Pancreas (tissue), 10 donors: ENCODE measurements around the gene TUBG2. TPM values are rescaled to one million over a fixed set of nuclear protein-coding genes. Genes with fewer than 3 reads are reported as not detected.
A peak's percentile ranks its signal among the peaks of the same experiment; 100 is the strongest.

Source experiments
- ATAC-seq, 4 donors: fragments of 200-7000 bp; cut with Tn5 transposase; one replicate each; pipeline versions ENCODE4 v1.8.0 to v1.9.1; 2020; ENCODE audit warnings: mild to moderate bottlenecking in 4 of 4, moderate library complexity in 4 of 4
- DNase-seq, 6 donors: peaks; one replicate each; pipeline ENCODE4 v3.0.0-alpha.2; 2020
- FAIRE-seq: peaks from 2 replicates; lab custom pipeline; 2012; peaks lifted over from hg19 to GRCh38; lab: Jason Lieb, UNC
- H3K27ac ChIP-seq, 4 donors: fragments of 200-600 bp; sonication (generic); 1 replicate in 3 of 4; 2 replicates in 1 of 4; pipeline versions ENCODE4 v1.5.0 to v1.8.0; 2020
- H3K27me3 ChIP-seq, 4 donors: fragments of 200-600 bp; one replicate each; pipeline ENCODE4 v1.8.0; 2021
- H3K36me3 ChIP-seq, 3 donors: fragments of 200-600 bp; sonication (generic) in 1 of 3; one replicate each; pipeline versions ENCODE4 v1.5.0 to v1.8.0; 2020 to 2021
- H3K4me1 ChIP-seq, 3 donors: fragments of 200-600 bp; one replicate each; pipeline ENCODE4 v1.8.0; 2021
- H3K4me3 ChIP-seq, 4 donors: fragments of 200-600 bp; sonication (generic) in 2 of 4; one replicate each; pipeline versions ENCODE4 v1.5.0 to v1.8.0; 2020 to 2021
- H3K9me3 ChIP-seq, 4 donors: fragments of 200-600 bp; one replicate each; pipeline ENCODE4 v1.8.0; 2021
- WGBS, 2 donors: extraction: QIAGEN DNeasy Blood & Tissue Kit; methylation state at CpG; one replicate each; pipeline ENCODE4 v1.1.7; 2013; 5-methylcytosine and 5-hydroxymethylcytosine counted together
- intact Hi-C, 3 donors: fragments of 100-400 bp; cut with DNase I; formaldehyde crosslinking; loops; one replicate each; pipeline versions ENCODE4 v1.11.1 to v1.14.2; 2022
- polyA plus RNA-seq, 2 donors: library from polyadenylated mRNA; stranded (reverse); fragments of 200-250 nt; gene quantifications; one replicate each; pipeline ENCODE4 v1.2.3, GENCODE V29; 2013
- total RNA-seq, 6 donors: library from RNA; stranded (reverse); fragmentation: NEBNext Ultra II Directional in 4 of 6; extraction: Animal tissue kit (Norgen Biotek cat#: 25700) in 4 of 6; gene quantifications; one replicate each; pipeline versions ENCODE4 v1.2.1 to v1.2.4, GENCODE V29; 2021 to 2023
- TF ChIP-seq, protein P1 (sequence below), 4 donors: fragments of 200-600 bp; sonication (generic) in 3 of 4; IDR thresholded peaks; one replicate each; pipeline versions ENCODE4 v1.5.0 to v1.8.0; 2021; ENCODE audit warnings: antibody characterized with exemption in 4 of 4
- donor health status: healthy with polysubstance abuse.
- donor health status: DM: no; HTN: no; CAD: no; lungs with moderate emphysema.
- donor health status: DM: no; HTN: no; CAD: no.
- donor health status: control.
- donor health status: control.
- donor health status: Bipolar disorder and iron deficiency.
- donor health status: DM: yes; HTN: yes; CAD: no.
- donor health status: DM: no; HTN: no; CAD: no.
- donor health status: DM: no; HTN: no; CAD: no.
- donor health status: DM: yes; HTN: yes; CAD: no.

TUBG2 gene
- total and polyA plus RNA-seq, 8 donors: 10.9 to 90.5 (median 32.7) TPM

DNA sequence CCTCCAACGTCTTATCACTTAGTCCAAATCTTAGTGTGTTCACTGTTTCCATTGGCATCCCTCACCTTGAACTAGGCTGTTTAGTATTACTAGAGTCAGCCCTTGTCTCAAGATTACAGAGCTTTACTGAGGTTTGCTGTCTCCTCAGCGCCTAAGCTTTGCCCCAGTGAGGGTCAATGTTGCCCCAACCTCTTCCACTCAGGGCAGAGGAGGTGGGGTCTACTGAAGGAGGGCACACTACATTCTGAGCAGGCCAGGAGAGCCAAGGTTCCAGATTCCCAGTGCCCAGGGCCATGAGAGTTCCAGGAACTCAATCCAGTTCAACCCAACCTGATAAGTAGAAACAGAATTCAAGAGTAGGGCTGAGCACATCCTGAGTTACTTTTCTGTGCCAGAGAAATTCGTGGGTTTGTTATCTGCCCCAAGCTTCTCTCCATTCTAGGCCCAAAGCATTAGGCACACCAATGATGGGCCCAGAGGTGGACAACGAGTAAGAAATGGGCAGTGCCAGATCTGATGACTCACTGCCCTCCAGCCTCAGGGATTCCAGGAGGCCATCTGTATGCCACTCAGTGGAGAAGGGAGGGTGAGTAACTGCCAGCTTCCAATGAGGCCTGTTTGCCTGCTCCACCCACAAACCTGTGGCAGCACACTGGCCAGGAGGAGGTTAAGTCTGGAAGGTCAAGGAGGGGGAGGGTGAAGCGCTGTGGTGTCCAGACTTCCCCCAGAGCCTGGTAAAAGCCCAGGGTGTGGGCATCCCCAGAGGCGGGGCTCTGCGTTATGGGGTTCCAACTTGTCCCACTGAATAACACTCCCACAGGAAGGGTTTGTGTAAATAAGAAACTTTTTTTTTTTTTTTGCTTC lies 8.2 kb downstream of the TUBG2 start:
- no peaks in the 10 kb centered on the region for H3K9me3 ChIP-seq
- H3K27ac ChIP-seq: peak overlapping the region in 3 of 4 donors; percentile 45 to 69 (median 68)
- intact Hi-C loops: no loop called here
- DNase-seq: peak in 4 of 6 donors; percentile 62 to 83 (median 70)
- H3K4me3 ChIP-seq: no peak overlapping the region
- H3K27me3 ChIP-seq: no peaks in the 10 kb centered on the region
- H3K36me3 ChIP-seq: peaks cover 4 to 53% (median 28%) of the 10 kb centered on the region in 3 donors
- peaks cover 11 to 20% (median 19%) of the 10 kb centered on the region in 3 donors for H3K4me1 ChIP-seq
- TF ChIP-seq, protein P1, sequence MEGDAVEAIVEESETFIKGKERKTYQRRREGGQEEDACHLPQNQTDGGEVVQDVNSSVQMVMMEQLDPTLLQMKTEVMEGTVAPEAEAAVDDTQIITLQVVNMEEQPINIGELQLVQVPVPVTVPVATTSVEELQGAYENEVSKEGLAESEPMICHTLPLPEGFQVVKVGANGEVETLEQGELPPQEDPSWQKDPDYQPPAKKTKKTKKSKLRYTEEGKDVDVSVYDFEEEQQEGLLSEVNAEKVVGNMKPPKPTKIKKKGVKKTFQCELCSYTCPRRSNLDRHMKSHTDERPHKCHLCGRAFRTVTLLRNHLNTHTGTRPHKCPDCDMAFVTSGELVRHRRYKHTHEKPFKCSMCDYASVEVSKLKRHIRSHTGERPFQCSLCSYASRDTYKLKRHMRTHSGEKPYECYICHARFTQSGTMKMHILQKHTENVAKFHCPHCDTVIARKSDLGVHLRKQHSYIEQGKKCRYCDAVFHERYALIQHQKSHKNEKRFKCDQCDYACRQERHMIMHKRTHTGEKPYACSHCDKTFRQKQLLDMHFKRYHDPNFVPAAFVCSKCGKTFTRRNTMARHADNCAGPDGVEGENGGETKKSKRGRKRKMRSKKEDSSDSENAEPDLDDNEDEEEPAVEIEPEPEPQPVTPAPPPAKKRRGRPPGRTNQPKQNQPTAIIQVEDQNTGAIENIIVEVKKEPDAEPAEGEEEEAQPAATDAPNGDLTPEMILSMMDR (IDR thresholded peaks at IDR 0.05): no peak
- FAIRE-seq: no peak
- 41 to 42% methylated on average over 7 of the region's 7 CpGs for WGBS, 2 donors
- ATAC-seq: peak; percentile 66 to 75 (median 68)

DNA sequence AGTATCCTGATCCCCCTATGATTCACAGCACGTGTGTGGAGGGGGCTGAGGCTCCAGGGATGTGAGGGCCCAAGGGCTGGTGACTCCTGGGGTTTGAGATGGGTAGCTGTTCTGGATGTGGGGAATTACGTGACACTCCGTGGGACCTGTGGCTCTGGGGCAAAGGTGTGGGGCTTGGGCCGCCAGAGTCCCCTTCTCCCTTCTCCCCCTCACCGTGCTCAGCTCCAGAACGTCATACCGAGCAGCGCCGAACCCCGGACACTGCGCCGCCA lies 10.6 kb downstream of the TUBG2 start:
- Histone ChIP-seq H3K9me3 (no peaks in the 10 kb centered on the region), H3K27ac (peak overlapping the region in 1 of 4 donors; percentile 14), H3K4me1 (peaks cover 11 to 40% (median 29%) of the 10 kb centered on the region in 3 donors), H3K36me3 (peaks cover 4 to 67% (median 35%) of the 10 kb centered on the region in 3 donors), H3K27me3 (no peaks in the 10 kb centered on the region), H3K4me3 (no peak overlapping the region)
- DNase-seq (peak in 2 of 6 donors; percentile 33 to 64), ATAC-seq (no peak), FAIRE-seq (no peak)
- intact Hi-C loops: no loop called here
- WGBS, 2 donors: 91 to 94% methylated on average over 5 to 12 of the region's 12 CpGs
- TF ChIP-seq, protein P1 (IDR thresholded peaks at IDR 0.05): no peak

DNA sequence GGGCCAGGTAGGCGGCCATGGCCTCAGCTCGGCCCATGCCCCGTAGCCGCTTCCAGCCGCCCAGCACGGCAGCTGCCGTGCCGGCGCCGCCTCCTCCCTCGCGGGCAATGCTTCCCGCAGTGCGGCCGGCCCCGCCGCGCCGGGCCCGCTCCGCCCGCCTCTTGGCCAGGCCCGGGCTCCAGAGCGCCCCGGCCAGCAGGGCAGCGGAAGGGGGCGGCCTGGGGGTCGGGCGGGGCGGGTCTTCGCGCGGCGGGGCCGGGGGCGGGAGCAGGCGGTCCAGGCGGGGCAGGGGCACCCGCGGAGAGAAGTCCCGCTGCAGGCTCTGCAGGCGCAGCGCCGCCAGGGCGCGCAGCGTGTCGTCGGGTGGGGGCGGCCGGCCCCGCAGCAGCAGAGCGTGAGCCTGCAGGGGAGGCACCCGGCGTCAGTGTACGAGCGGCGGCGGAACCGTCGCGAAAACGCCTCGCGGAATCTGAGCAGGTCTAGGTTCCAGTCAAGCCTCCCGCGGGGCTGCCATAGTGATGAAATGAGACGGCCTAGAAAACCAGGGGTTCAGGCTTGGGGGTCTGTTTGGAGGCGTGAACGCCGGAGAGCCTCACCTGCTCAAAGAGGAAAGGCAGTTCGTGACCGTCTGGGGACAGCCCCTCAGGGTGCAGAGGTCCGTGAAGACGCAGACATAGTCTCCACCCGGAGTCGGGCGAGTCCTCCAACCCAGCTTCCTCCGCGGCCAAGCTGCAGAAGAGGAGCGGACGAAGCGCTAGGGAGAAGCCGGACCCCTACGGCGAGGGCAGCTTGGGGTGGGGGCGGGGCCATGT lies 11.1 kb downstream of the TUBG2 start:
- H3K36me3 ChIP-seq: peaks cover 4 to 67% (median 35%) of the 10 kb centered on the region in 3 donors
- intact Hi-C loops: loop anchor here in 2 of 3 donors (5.0 to 10.0 kb wide), 2 partner anchors 45 to 48 kb away; no protein-coding TSS in a partner anchor
- ATAC-seq (no peak), FAIRE-seq (no peak), DNase-seq (peak in 3 of 6 donors; percentile 40 to 75 (median 55))
- TF ChIP-seq, protein P1 (IDR thresholded peaks at IDR 0.05): no peak
- H3K9me3 ChIP-seq: no peaks in the 10 kb centered on the region
- H3K27ac ChIP-seq: no peak overlapping the region
- 81 to 83% methylated on average over 78 to 87 of the region's 87 CpGs for WGBS, 2 donors
- H3K27me3 ChIP-seq: no peaks in the 10 kb centered on the region
- no peak overlapping the region for H3K4me3 ChIP-seq
- H3K4me1 ChIP-seq: peaks cover 11 to 40% (median 29%) of the 10 kb centered on the region in 3 donors

DNA sequence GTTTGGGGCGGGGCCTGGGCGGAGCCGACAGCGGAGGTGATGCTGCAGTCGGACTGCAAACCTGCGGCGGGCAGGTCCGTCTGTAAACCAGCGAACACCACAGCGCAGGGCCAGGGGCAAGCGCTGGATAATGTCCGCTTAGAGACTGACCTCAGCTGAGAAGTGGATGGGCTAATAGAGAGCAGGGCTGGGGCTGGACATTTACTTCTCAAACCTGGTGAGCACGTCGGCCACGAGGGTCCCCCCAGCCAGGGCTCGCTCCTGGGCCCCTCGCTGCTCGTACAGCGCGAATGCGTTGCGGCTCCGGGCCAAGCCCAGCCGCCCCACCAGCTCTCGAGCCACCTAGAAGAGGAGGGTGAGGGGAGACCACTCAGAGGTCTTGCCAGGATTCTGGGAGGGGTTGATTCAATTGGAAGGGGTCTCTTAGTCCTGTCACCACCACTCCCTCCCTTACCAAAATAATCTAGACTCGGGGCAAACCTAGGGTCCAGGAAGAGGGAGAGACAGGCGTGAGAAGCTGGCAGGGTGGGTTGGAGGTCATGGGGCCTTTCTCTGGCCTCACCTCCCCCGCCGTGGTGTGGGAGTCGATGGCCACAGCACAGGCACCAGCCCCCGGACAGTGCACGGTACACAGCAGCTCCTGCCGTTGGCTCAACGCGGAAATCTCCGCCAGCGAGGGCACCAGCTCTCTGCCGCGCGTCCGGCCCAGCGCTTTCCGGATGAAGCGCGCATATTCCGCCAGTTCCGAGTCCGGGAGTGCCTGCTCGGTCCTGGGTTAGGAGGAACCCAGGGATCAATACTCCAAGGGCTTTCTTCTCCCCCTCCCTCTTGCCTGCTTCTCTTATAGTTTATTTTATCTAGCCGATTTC lies 11.9 kb downstream of the TUBG2 start:
- Histone ChIP-seq H3K27ac (no peak overlapping the region), H3K36me3 (peaks cover 4 to 59% (median 35%) of the 10 kb centered on the region in 3 donors), H3K4me3 (no peak overlapping the region), H3K9me3 (no peaks in the 10 kb centered on the region), H3K27me3 (no peaks in the 10 kb centered on the region), H3K4me1 (peaks cover 11 to 40% (median 29%) of the 10 kb centered on the region in 3 donors)
- DNase-seq (peak in 4 of 6 donors; percentile 23 to 76 (median 45)), ATAC-seq (no peak), FAIRE-seq (no peak)
- TF ChIP-seq, protein P1 (IDR thresholded peaks at IDR 0.05): no peak
- 88 to 89% methylated on average over 50 of the region's 50 CpGs for WGBS, 2 donors
- intact Hi-C loops: loop anchor here in 2 of 3 donors (5.0 to 10.0 kb wide), 2 partner anchors 46 to 49 kb away; no protein-coding TSS in a partner anchor
